Measurements from ENCODE around the gene ATXN10.

The ATXN10 gene

GRCh38 chr22:45868571-45869339 is 197.1 kb downstream of the ATXN10 start:
- DNase-seq (ENCODE audit: low read depth), result no peak
- no peak for TF ChIP-seq CTCF (IDR thresholded peaks at IDR 0.05; ENCODE audit: low read depth, low read length)
- no peak overlapping the region for H3K4me3 ChIP-seq (ENCODE audit: low read depth, low read length)

GRCh38 chr22:45869340-45869847 is 197.8 kb downstream of the ATXN10 start:
- H3K4me3 ChIP-seq (ENCODE audit: low read depth, low read length), result no peak overlapping the region
- DNase-seq (ENCODE audit: low read depth), result no peak
- no peak for TF ChIP-seq MAX (IDR thresholded peaks at IDR 0.05; ENCODE audit: low read depth, low read length)
- TF ChIP-seq CTCF (IDR thresholded peaks at IDR 0.05; ENCODE audit: low read depth, low read length), result no peak

- TF ChIP-seq MYC (IDR thresholded peaks at IDR 0.05; ENCODE audit: low read depth, low read length), result no peak
- no peak for TF ChIP-seq CTCF (IDR thresholded peaks at IDR 0.05; ENCODE audit: low read depth, low read length)
- no peak for TF ChIP-seq MAX (IDR thresholded peaks at IDR 0.05; ENCODE audit: low read depth, low read length)
- no peak for TF ChIP-seq POLR2A (IDR thresholded peaks at IDR 0.05; ENCODE audit: extremely low read depth, insufficient read length)
- no peak for DNase-seq (ENCODE audit: low read depth)
- no peak overlapping the region for H3K4me3 ChIP-seq (ENCODE audit: low read depth, low read length)
Observed at GRCh38 chr22:45870011-45870410, 198.4 kb downstream of the ATXN10 start.

- TF ChIP-seq MAX (IDR thresholded peaks at IDR 0.05; ENCODE audit: low read depth, low read length), result no peak
- TF ChIP-seq CTCF (IDR thresholded peaks at IDR 0.05; ENCODE audit: low read depth, low read length), result no peak
- TF ChIP-seq MYC (IDR thresholded peaks at IDR 0.05; ENCODE audit: low read depth, low read length), result no peak
- no peak for TF ChIP-seq POLR2A (IDR thresholded peaks at IDR 0.05; ENCODE audit: extremely low read depth, insufficient read length)
- H3K4me3 ChIP-seq (ENCODE audit: low read depth, low read length), result no peak overlapping the region
- DNase-seq (ENCODE audit: low read depth), result no peak
Observed at GRCh38 chr22:45871721-45872120, 200.1 kb downstream of the ATXN10 start.

GRCh38 chr22:45872659-45873263 is 201.1 kb downstream of the ATXN10 start:
- no peak overlapping the region for H3K4me3 ChIP-seq (ENCODE audit: low read depth, low read length)
- DNase-seq (ENCODE audit: low read depth), result no peak
- TF ChIP-seq MYC (IDR thresholded peaks at IDR 0.05; ENCODE audit: low read depth, low read length) (no peak), POLR2A (IDR thresholded peaks at IDR 0.05; ENCODE audit: extremely low read depth, insufficient read length) (no peak), CTCF (IDR thresholded peaks at IDR 0.05; ENCODE audit: low read depth, low read length) (no peak), MAX (IDR thresholded peaks at IDR 0.05; ENCODE audit: low read depth, low read length) (no peak)

Data from NB4 (cell line).